Stimulated activated CD8-positive, alpha-beta memory T cell treated with anti-CD3 and anti-CD28 coated beads, Interleukin-7, amount 100 ng/mL, for 1 hour (primary cell): ENCODE data around the gene TLX1.

ENCODE experiments used
- DNase-seq, 2 donors: peaks; one replicate each; pipeline ENCODE4 v3.0.0-alpha.2; 2020; ENCODE audit warnings: low read depth in 2 of 2

The TLX1 gene

DNA sequence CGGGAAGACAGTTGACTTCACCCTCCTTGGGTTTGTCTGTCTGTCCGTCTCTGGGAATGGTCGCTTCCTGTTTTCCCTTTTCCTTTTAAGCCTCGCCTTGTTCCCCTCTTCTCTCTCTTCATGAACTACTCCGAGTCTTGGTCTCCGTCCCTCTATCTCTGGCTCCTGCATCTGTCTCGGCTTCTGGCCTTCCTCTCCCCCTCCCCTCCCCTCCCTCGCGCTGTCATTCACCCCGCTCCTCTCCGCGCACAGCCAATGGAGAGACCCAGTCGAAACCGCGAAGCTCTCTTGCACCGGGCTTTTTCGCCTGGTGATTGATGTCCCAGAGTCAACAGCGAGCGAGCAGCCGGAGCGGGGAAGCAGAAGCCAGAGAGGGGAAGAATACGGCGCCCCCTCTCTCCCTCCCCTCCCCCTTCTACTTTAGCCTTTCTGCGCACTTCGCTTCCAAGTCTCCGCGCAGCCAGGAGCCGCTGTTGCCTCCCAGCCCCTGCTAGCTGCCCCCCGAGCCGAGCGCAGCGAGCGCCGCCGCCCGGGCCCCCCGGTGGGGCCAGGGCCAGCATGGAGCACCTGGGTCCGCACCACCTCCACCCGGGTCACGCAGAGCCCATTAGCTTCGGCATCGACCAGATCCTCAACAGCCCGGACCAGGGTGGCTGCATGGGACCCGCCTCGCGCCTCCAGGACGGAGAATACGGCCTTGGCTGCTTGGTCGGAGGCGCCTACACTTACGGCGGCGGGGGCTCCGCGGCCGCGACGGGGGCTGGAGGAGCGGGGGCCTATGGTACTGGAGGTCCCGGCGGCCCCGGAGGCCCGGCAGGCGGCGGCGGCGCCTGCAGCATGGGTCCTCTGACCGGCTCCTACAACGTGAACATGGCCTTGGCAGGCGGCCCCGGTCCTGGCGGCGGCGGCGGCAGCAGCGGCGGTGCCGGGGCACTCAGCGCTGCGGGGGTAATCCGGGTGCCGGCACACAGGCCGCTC, at the start of gene TLX1:
Gene TLX1 (plus strand): TSS at position 317 of the 978 bp plus-strand sequence. CDS start 242 bp downstream, at position 559.
- DNase-seq: no peak

DNA sequence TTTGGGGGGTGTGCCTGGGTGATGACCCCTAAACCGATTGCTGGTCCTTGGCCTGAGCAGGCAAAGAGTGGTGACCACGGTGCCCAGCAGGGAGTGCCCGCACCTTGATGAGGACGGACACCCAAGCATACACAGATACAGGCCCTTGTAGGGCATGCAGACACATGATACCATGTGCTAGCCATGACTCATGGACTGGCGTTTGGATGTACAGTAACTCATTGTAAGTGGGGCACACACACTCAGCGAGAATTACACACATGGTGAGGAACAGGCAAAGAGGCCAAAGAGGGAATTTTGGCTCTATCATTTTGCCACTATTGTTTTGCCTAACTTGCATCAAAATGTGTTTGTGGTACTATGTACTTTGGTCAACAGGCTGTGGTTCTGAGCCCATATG, 45.3 kb upstream of the TLX1 start:
- DNase-seq: no peak

GRCh38 chr10:101087376-101087775, 43.7 kb upstream of the TLX1 start:
- DNase-seq: no peak

GRCh38 chr10:101087965-101088364, 43.1 kb upstream of the TLX1 start:
- DNase-seq: no peak

DNA sequence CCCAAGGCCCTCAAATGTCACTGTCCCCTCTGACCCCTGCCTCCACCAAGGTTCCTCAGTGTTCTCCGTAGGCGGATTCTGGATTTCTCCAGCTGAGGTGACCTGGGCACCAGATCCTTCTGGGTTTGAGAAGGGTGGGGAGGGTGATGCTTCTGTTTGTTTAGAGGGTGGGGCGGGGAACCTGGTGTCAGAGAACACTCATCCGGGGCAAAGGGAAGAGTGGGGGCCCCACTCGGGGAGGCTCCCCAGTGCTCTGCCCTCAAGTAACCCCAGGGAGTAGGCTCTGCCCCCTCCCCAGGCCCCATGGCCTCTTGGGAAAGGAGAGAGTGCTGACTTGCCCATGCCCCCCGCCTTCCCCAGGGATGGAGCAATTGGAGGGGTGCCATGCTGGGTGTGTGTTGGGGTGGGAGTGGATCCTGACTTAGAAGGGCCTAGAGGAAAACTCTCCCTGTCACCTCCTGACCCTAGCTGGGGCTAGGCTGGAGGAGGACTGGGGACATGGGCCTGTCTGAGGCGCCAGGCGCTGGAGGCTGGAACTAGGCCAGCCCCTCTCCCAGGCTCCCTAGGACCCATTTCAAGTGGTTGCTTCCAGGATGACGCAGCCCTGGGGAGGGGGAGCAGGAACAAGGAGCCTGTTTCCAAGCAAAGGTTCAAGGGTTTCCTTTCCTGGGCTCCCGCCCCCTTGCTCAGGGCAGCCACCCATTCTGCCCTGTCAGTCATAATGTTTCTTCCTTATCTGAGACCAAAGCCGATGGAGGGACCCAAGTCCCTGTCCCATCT, 41.4 kb upstream of the TLX1 start:
- DNase-seq: no peak

GRCh38 chr10:101090597-101090996, 40.5 kb upstream of the TLX1 start:
- no peak for DNase-seq

GRCh38 chr10:101091546-101092290, 39.4 kb upstream of the TLX1 start:
- no peak for DNase-seq

DNA sequence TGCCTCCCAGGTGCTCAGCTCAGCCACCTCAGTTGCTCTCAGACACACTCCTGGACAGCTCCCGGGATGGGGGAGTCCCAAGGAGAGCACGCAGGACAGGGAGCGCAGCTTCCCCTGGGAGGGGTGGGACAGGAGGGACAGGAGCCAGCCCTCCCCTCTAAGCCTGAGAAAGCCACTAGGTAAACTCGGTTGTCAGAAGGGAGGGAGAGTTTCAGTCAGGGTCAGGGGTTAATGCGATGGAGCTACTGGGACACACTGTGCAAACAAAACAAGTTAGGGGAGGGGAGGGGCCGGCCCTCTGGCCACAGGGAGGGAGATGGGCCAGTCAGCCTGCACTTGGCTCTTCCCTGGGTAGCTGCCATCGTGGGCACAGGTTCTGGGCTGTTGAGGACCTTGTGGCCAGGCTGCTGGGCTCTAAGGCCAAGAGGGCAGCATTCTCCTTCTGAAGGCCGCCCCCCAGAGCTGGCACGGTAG, 38.2 kb upstream of the TLX1 start:
- no peak for DNase-seq

- DNase-seq: no peak
Measured at GRCh38 chr10:101094121-101094879, 36.8 kb upstream of the TLX1 start.

DNA sequence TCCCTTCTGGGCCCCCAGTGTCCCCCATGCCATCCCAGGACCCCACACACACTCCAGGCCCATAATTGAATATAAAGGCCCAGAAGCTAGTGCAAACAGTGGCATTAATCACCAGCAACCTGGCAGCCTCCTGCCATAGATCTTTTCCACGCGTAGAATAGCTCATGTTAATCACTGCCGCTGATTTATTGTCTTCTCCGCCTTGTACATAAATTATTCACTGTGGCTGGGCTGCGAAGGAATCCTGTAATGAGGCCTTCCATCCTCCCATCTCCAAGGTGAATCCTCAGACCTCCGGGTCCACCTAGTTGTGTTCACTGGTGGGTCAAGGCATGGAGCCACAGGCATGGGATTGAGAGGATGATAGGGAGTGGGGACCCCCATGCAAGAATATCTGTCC, 36.1 kb upstream of the TLX1 start:
- no peak for DNase-seq

DNA sequence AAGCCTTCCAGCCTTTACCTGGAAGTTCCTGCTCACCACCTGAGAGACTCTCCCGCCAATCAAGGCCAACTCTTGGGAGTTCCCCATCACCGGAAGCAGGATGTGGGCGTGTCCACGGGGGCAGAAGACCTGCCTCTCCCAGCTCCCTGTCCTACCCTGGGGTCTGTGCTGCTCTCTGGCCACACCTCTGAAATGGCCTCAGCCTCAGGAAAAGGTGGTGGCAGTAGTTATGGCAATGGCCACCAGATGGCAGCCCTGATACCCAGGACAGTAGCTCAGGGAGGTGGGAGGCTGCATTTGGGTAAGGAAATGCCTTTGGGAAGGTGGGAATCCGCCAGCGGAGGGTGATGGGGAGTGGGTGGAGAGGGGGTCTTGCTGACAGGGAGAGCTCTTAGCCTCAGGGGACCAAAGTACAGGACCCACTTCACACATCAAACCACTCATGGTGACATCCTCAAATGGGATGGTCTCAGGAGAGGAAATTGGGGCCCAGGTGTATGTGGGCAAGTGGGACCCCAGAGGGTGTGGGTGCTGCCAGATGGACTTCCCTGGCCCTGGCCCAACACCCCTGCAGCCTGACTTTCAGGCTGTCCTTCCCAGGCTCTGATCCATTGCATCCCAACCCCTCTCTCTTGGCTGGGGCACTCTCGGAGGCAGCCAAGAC, 35.4 kb upstream of the TLX1 start:
- peak; percentile 18 to 57 for DNase-seq

- DNase-seq: no peak
Measured at GRCh38 chr10:101096378-101096777, 34.7 kb upstream of the TLX1 start.

DNA sequence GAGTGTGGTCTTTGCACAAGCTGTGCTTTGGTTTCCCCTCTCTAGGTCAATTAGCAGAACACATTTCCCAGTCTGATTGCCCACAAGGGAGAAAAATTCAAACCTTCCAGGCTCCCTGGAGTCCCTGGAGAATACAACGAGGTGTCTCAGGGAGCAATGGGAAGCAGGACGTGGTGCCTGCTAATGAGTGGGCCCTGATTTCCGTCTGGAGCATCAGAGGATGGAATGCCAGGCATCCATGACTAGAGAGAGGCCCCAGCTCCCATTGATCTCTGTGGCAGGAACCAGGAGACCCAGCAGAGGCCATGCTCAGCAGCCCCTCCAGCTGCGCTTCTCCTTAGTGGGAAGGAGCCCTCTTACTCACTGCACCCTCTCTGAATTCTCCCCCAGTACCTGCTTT, 33.2 kb upstream of the TLX1 start:
- no peak for DNase-seq

GRCh38 chr10:101099901-101100300, 31.2 kb upstream of the TLX1 start:
- DNase-seq: no peak

DNA sequence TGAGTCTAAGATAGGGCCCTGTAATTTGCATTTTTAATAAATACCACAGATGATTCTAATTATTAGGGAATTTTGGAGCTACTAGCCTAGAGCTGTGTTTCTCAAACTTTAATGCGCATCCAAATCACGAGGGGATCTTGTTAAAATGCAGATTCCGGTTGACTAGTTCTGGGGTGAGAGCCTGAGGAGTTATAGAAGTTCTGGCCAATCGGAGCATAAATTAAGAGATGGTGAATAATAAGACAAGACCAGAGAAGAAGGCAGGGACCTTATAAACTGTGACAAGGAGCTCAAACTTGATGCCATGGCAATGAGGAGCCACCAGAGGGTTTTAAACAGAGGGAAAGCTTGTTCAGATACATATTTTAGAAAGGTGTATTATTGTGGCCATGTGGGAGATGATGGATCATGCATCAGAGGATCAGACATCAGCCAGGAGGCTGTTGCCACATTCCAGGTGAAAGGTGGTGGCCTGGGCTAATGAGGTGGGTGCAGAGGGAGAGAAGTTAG, 29.7 kb upstream of the TLX1 start:
- DNase-seq: no peak

DNA sequence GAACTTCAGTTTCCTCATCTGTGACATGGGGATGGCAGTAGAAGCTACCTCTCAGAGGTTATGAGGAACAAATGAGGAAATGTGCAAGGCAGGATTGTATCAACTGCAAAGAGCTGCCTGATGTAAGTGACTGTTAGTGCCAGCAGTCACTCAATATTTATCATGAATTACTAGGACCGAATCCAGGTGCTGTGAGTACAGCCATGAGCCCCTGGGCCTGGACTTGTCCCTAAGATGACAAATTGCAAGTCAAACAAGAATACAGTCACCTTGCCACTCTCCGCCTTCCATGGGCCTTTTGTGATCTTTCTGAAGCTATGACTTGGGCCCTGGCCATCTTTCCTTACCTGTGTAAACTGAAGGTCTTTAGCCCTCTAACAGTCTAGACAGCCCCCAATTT, 27.7 kb upstream of the TLX1 start:
- DNase-seq: no peak

DNA sequence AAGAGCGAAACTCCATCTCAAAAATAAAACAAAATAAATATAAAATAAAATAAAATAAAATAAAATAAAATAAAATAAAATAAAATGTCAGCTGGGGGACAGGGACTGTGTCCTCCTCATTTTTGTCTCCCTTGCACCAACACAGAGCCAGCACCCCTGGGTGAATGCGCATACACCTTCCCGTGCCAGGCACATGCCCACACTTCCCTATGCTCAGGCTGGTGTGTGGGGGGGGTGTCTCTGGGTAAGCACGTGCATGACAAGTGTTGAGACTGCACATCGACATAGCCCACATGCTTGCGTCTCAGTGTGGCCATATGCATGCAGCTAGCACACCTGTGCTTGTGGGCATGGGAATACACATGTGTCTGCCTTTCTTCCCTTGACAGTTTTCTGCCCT, 24.7 kb upstream of the TLX1 start:
- DNase-seq: no peak

GRCh38 chr10:101107771-101108170, 23.3 kb upstream of the TLX1 start:
- DNase-seq: no peak

GRCh38 chr10:101110856-101111523, 20.1 kb upstream of the TLX1 start:
- no peak for DNase-seq

DNA sequence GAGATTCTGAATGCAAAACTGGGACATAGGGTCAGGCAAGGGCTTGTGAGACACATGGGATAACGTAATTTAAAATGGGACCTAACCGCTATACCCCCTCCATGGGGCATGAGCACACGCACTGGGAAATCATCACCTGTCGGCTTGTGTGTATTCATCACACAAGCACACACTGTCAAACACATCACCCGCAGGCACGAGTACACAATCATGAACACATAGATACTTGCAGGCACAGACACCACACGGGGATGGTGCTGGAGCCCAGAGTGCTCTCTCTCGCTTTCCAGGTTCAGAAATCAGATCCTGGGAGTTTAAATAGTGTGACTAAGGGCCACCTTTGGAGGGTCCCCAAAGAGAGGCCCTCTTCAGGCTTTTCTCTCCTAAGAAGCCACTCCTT, 19.6 kb upstream of the TLX1 start:
- DNase-seq: no peak
